Panc1 (cell line): ENCODE data around the gene POU2AF3.

Experiments used
- CTCF ChIP-seq: fragments of 450-650 bp; IDR thresholded peaks from 2 replicates; pipeline ENCODE4 v1.5.1; 2017; ENCODE audit warnings: mild to moderate bottlenecking
- SIN3A ChIP-seq: IDR thresholded peaks from 2 replicates; pipeline ENCODE4 v1.6.1; 2012; ENCODE audit warnings: low read depth, mild to moderate bottlenecking, low read length, moderate library complexity, borderline replicate concordance; ENCODE audit not compliant: insufficient read depth

- no peak for TF ChIP-seq SIN3A
- TF ChIP-seq CTCF, result no peak
Measured at GRCh38 chr11:111282562-111283075, 15.7 kb upstream of the POU2AF3 start.
